Mucosa of descending colon (tissue), 3 donors: ENCODE data around the gene TM6SF1. TPM values are rescaled to one million over a fixed set of nuclear protein-coding genes. Genes with fewer than 3 reads are reported as not detected.
"Not testable (repeated sequence)": the region's sequence is repeated elsewhere in the genome, so short reads cannot be mapped to it uniquely, and the experiment has no call there.

Experiments
- ATAC-seq: fragments of 200-7000 bp; cut with Tn5 transposase; one replicate; pipeline ENCODE4 v1.9.1; 2020; ENCODE audit warnings: mild to moderate bottlenecking, moderate library complexity
- DNase-seq, 3 donors: peaks; one replicate each; pipeline ENCODE4 v3.0.0-alpha.2; 2020
- H3K36me3 ChIP-seq: fragments of 200-600 bp; one replicate; pipeline ENCODE4 v1.8.0; 2021; ENCODE audit warnings: low read depth, mild to moderate bottlenecking
- H3K4me1 ChIP-seq: fragments of 200-600 bp; one replicate; pipeline ENCODE4 v1.8.0; 2021; ENCODE audit warnings: low read depth, mild to moderate bottlenecking
- H3K4me3 ChIP-seq: fragments of 200-600 bp; one replicate; pipeline ENCODE4 v1.8.0; 2021; ENCODE audit warnings: mild to moderate bottlenecking
- H3K9me3 ChIP-seq: fragments of 200-600 bp; one replicate; pipeline ENCODE4 v1.8.0; 2021; ENCODE audit warnings: mild to moderate bottlenecking
- CTCF ChIP-seq: fragments of 200-600 bp; IDR thresholded peaks from one replicate; pipeline ENCODE4 v1.8.0; 2022; ENCODE audit warnings: antibody characterized with exemption, mild to moderate bottlenecking
- intact Hi-C, 2 donors: fragments of 100-400 bp; cut with DNase I in 1 of 2; cut with micrococcal nuclease in 1 of 2; formaldehyde crosslinking; loops; one replicate each; pipeline versions ENCODE4 v1.11.0 to v1.11.1; 2022; cut with DNase I, micrococcal nuclease
- total RNA-seq, 3 donors: library from RNA; stranded (reverse); fragmentation: NEBNext Ultra II Directional in 2 of 3; extraction: Animal tissue kit (Norgen Biotek cat#: 25700) in 2 of 3; gene quantifications; one replicate each; pipeline versions ENCODE4 v1.2.1 to v1.2.4, GENCODE V29; 2021 to 2023
- donor health status: DM: no; HTN: no; CAD: no; lungs with moderate emphysema.
- donor health status: DM: no; HTN: no; CAD: no.
- donor health status: DM: no; HTN: yes; CAD: no.

The TM6SF1 gene
- total RNA-seq, 3 donors from 2014 or later, result 1.2 to 4.9 (median 1.5) TPM

- ATAC-seq (no peak), DNase-seq (no peak)
- H3K4me3 ChIP-seq, result no peak overlapping the region
- H3K4me1 ChIP-seq, result no peaks in the 10 kb centered on the region
- no peak for TF ChIP-seq CTCF
- H3K36me3 ChIP-seq, result no peaks in the 10 kb centered on the region
- intact Hi-C loops, result no loop called here
- H3K9me3 ChIP-seq, result peaks cover 7% of the 10 kb centered on the region
These were observed 56.8 kb downstream of the TM6SF1 start for GRCh38 chr15:83164111-83164770.

DNA sequence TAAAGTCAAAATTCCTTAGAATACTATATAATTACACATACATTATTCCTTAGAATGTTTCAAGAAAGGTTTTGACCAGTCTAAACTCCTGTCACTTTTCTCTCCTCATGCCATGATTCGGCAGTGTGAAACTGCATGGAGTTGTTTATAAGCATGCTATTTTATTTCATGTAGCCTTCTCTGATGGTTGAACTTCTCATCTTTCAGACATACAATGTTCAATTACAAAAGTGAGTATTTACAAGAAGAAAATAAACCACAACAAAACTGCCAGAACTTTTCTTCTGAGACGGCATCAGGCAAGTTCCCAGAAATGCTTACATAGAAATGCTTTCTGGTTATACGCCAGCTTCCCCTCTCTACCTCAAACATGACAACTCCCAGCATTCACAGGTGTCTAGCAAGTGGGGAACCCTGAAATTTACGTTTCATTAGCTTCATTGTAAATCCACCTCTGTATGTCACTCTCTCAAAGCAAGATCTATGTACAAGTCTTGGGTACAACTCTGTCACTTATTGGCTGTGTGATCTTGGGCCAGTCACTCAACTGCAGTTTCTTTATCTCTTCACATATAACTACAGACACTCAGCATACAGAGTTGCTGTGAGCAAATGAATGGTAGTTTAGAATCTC is 57.4 kb downstream of the TM6SF1 start:
- Histone ChIP-seq H3K4me3 (no peak overlapping the region), H3K36me3 (no peaks in the 10 kb centered on the region), H3K9me3 (peaks cover 7% of the 10 kb centered on the region), H3K4me1 (no peaks in the 10 kb centered on the region)
- DNase-seq (no peak), ATAC-seq (no peak)
- intact Hi-C loops, result no loop called here
- TF ChIP-seq CTCF, result no peak

GRCh38 chr15:83166218-83166617 is 58.8 kb downstream of the TM6SF1 start:
- no peak for TF ChIP-seq CTCF
- DNase-seq, result no peak
- ATAC-seq, result no peak
- H3K9me3 ChIP-seq, result peaks cover 7% of the 10 kb centered on the region
- H3K4me1 ChIP-seq, result no peaks in the 10 kb centered on the region
- intact Hi-C loops, result no loop called here
- H3K4me3 ChIP-seq, result no peak overlapping the region
- no peaks in the 10 kb centered on the region for H3K36me3 ChIP-seq

GRCh38 chr15:83166830-83167229 is 59.4 kb downstream of the TM6SF1 start:
- H3K9me3 ChIP-seq, result peaks cover 7% of the 10 kb centered on the region
- no peaks in the 10 kb centered on the region for H3K4me1 ChIP-seq
- no peak for DNase-seq
- ATAC-seq, result no peak
- no peak overlapping the region for H3K4me3 ChIP-seq
- H3K36me3 ChIP-seq, result no peaks in the 10 kb centered on the region
- intact Hi-C loops, result no loop called here
- TF ChIP-seq CTCF, result no peak

DNA sequence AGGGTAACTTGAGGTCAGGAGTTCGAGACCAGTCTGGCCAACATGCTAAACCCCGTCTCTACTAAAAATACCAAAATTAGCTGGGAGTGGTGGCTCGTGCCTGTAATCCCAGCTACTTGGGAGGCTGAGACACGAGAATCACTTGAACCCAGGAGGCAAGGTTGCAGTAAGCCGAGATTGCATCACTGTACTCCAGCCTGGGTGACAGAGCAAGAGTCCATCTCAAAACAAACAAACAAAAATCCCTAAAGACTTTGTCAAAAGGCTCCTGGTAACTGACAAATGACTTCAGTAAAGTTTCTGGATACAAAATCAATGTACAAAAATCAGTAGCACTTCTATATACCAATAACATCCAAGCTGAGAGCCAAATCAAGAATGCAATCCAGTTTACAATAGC is 62.1 kb downstream of the TM6SF1 start:
- H3K36me3 ChIP-seq, intact Hi-C loops, H3K4me1 ChIP-seq, DNase-seq, H3K9me3 ChIP-seq, ATAC-seq, H3K4me3 ChIP-seq: not testable (repeated sequence)

GRCh38 chr15:83170474-83171165 is 63.2 kb downstream of the TM6SF1 start:
- no peaks in the 10 kb centered on the region for H3K36me3 ChIP-seq
- no peak for TF ChIP-seq CTCF
- intact Hi-C loops, result no loop called here
- no peak overlapping the region for H3K4me3 ChIP-seq
- ATAC-seq (no peak), DNase-seq (no peak)
- H3K4me1 ChIP-seq, result no peaks in the 10 kb centered on the region
- peaks cover 7% of the 10 kb centered on the region for H3K9me3 ChIP-seq
